ENCODE measurements around the gene KRTAP5-1.
A peak's percentile ranks its signal among the peaks of the same experiment; 100 is the strongest.

KRTAP5-1 gene

GRCh38 chr11:1542267-1542666 lies 42.8 kb downstream of the KRTAP5-1 start:
- no peak for DNase-seq

- peak in 11 of 14 donors; percentile 41 to 88 (median 76) for DNase-seq
Observed at GRCh38 chr11:1541474-1542204, 43.4 kb downstream of the KRTAP5-1 start.

GRCh38 chr11:1540074-1540473 lies 45.0 kb downstream of the KRTAP5-1 start:
- no peak for DNase-seq

GRCh38 chr11:1538153-1538552 lies 46.9 kb downstream of the KRTAP5-1 start:
- DNase-seq, result no peak

GRCh38 chr11:1536065-1536843 lies 48.8 kb downstream of the KRTAP5-1 start:
- DNase-seq, result no peak

GRCh38 chr11:1534682-1535081 lies 50.4 kb downstream of the KRTAP5-1 start:
- DNase-seq, result peak in 1 of 14 donors; percentile 35

All from C1 segment of cervical spinal cord (tissue), 14 donors.